ENCODE results near the gene MAP2K7.
"Not testable (repeated sequence)": the region's sequence is repeated elsewhere in the genome, so short reads cannot be mapped to it uniquely, and the experiment has no call there.

Gene MAP2K7

DNA sequence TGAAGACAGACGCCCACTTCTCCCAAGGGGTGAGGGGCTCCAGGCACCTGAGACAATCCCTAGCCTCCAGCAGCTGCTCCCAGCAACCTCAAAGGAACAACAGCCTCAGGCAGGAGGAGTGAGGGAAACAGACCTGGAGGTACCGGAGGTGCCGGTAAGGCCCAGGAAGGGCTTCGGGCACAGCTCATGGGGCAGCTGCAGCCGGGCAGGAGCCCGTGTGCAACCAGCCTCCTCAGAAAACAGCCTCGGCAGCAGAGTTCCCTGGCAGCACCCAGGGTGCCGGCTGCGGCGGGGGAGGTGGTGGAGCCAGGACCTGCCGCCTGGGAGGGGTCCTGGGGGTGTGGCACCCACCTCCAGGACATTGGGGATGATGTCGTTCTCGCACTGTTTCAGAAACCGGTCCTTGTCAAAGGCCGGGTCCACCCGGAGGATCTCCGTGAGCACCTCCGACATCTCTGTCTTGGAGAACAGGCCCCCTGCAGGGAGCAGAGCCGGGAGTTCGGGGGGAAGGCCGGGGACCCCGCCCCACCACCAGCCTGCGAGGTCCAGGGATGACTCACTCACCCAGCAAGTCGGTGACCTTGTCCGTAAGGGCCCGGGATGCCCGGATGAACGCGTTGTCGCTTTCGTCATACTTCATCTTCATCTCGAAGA, 28.7 kb downstream of the MAP2K7 start:
- no peak for DNase-seq

DNA sequence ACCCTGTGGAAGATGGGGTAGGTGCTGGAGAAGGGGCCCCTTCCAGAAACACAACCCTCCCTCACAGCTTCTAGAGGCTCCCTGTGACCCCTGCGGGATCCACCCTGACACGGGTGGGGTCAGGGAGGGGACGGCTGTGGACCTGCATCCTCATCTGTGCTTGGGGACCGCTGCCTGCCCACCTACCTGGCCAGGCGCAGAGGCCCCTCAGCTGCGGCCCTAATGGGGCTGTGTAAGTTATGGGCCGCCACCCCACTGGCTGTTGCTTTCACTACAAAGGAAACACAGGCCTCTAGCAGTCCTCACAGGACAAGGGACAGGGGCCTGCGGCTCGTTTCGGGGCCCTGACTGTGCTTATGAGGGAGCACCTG, 29.2 kb downstream of the MAP2K7 start:
- DNase-seq, result no peak

DNA sequence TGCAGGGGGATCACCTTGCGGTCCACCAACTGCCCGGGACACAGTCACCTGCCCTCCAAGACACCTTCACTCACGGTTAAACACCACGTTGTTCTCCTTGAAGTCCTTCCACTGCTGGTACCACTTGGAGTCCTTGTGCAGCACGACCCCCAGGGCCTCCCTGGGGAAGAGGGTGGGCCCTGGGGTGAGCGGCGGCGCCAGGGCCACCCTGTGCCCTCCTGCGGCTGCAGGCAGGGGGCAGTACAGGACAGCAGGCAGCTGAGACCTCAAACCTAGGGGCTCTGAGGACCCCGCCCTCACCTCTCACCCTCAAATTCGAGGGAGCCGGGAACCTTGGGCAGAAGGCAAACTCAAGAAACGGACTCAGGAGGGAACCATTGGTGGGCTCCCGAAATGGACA, 29.7 kb downstream of the MAP2K7 start:
- DNase-seq, result no peak

DNA sequence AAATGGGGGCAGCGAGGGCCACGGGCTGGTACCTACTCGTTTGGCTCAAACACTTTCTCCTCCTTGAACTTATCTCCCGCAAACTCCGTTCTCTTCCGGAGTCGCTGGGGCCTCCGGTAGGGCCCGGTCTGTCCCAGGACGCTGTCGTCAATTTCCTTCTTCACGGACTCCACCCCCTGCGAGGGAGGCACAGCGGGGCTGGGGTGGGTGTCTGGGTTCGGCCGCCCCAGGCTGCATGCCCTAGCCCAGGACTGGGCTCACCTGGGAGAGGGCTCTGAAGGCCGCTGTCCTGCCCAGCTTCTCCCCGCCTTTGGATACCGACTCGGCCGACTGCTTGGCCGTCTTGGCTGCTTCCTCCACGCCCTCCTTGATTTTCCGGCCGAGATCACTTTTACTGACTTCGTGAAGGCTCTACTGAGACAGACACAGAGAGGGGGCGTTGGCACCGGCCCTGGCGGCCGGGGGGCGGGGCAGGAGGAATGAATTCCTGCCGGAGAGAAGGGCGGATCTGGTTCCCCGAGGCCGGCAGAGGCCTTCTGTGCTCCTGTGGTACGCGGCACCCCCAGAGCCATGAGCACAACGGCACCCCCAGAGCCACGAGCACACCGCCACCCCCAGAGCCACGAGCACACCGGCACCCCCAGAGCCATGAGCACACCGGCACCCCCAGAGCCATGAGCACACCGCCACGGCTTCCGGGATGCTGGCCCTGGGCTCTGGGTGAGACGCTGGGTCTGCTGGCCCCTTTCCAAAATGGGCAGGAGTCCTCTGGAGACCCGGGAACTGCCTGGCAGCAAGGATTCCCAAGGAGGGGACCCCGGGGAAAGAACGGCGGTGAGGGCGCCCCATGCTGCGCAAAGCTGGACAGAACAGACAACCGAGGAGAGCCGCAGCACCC, 30.4 kb downstream of the MAP2K7 start:
- no peak for DNase-seq

DNA sequence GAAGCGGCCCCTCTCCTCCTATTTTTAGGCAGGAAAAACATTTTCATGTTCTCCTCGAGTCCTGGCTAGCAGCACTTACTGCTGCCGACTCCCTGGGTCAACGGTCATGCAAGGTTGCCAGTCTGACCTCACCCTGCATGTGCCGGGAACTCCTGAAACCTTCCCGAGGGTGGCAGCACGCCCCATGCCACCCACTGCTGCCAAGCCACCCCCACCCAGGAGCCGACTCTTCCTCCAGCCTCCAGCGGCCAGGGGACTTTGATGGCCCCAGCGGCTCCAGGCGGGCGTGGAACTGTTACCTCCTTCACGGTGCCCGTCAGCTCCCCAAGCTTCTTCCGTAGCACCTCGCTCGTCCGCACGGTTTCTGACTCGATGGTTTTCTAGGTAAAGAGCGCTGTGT, 31.1 kb downstream of the MAP2K7 start:
- no peak for DNase-seq

DNA sequence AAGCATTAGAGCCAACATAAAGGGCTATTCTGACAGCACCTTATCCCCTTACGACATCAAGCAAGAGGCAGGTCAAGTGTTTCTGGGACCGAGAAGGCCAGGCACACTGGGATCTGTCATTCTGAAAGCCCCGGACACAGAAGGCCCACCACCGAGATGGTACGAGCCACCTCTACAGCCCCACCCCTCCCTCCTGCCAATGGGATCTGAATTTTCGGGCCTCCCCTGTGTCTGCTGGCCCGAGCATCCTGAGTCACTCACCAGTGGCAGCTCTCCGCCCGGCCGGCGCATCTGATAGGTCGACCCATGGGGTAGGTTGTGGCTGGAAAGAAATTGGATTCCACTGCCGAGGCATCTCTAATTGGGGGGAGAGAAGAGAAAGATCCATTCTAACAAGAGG, 37.2 kb downstream of the MAP2K7 start:
- DNase-seq, result no peak

DNA sequence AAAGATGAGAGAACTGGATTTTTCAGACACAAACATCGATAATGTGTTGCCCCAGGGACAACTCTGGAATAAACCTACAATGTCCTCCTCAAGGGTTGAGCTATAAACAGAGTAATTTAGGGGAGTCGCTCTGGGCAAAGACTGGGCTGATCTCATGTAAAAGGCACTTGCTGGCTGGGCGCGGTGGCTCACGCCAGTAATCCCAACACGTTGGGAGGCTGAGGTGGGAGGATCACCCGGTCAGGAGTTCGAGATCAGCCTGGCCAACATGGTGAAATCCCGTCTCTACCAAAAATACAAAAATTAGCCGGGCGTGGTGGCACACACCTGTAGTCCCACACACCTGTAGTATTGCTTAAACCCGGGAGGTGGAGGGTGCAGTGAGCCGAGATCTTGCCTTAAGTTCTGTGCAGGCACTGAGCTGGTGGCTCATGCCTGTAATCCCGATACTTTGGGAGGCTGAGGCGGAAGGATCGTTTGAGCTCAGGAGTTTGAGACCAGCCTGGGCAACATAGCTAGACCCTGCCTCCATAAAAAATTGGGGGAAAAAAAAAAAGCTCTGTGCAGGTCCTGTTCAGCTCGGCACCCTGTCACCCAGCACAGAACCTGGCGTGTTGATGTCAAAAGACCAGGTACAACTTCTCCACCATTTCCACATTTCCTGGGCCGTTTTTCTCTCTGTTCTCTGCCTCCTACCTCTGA, 38.4 kb downstream of the MAP2K7 start:
- no peak for DNase-seq

DNA sequence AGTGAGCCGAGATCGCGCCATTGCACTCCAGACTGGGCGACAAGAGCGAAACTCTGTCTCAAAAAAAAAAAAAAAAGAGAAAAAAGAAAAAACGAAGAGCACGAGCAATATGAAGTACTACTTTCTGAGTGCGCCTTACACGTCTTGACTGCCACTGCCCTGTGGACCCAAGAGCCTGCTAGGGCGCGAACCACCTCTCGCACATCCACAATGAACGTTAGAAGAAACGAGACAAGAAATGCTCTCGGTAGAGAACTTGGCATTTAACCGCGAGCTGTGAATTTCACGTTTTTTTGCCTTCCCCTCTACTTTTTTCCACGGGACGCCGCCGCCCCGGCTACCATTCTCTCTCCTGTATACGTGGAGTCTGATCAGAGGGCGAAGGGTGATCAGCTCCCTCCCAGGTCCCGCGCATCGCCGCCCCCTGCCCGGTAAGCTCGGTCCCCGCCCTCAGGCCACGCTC, 39.3 kb downstream of the MAP2K7 start:
- no peak for DNase-seq

DNA sequence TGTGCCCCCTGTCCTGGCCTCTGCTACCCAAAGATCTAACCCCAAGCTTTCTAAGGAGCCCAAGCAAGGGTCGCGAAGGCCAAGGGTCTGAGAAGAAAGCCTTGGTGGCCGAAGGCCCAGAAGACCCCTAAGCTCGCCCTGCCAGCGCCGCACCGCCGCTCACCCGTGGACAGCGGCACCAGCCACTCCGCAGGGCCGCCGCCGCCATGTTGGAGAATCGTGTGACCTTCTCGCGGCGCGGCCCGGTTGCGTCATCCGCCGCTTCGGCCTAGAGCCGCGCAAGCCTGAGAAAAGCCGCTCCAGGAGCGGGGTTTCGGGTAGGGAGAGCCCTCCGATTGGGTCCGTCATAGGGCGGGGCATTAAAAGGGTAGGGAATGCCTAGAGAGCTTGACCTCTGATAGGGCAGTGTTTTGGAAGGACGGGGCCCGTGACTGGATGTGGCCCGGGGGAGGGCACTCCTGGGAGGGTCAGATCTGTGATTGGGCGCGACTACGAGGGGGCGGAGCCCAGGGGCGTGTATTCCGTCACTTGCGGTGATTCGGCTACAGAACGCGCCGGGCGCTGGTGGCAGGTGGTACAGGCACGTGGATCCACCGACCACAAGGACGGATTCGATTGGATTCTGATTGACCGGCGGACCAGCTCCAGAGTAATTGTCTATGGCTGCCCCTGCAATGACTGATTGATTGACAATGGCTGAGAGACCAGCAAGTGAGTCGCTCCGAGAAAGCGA, 39.9 kb downstream of the MAP2K7 start, which contains the start of gene TIMM44:
Gene TIMM44 (minus strand): TSS at position 223 of the 733 bp plus-strand sequence. CDS start 15 bp downstream, at position 208.
- no peak for DNase-seq

DNA sequence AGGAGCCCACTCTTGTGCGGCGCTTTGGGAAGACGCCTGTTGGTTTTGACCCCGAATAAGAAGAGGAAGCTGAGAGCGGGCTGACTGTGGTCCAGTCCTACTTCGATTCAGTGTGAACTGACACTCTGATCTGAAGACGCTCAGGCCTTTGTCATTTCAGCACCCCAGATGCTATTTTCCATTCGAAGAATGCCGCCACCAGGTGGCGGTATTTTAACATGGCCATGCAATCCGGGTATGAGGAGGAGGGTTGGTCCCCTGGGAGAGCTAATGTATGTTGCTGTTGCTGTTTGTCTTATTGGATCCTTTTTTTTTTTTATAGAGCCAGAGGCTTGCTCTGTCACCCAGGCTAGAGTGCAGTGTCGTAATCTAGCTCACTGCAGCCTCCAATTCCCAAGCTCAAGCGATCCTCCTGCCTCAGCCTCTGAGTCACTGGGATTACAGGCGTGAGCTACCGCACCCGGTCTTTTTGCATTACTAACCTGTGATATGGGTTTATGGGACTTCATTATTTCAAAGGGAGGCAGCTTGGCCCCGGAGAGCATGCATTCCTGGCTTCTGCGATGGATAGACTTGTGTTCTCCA, 40.6 kb downstream of the MAP2K7 start:
- DNase-seq, result no peak

DNA sequence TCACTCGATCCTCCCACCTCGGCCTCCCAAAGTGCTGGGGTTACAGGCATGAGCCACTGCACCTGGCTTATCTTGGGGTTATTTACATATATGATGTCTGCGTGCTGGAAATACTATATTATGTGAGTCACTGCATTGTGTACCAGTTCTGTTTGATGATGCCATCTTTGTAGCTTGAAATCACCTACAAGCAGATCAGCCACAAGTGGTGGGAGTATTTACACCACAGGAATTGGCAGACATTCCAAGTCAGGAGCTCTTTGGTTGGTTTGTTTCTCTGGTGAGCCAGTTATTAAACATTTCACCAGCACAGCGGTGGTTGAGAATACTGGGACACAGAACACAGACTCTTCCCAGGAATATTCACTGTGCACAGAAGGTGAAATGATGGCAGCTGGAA, 44.3 kb downstream of the MAP2K7 start:
- no peak for DNase-seq

DNA sequence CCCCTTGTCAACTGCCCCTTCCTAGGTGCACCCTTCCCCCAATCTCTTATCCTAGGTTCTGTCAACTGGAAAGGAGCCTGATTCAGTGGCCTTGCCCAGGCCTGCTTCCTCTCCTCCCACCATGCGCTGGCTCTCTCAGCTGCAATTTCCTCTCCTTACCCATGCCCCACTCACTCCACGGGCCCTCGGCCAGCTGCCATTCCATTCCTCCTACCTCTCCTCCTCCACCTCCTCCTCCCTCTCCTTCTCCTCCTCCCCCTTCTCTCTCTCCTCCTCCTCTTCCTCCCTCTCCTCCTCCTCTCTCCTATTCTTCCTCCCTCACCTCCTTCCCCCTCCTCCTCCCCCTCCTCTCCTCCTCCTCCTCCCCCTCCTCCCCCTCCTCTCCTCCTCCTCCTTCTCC, 49.4 kb downstream of the MAP2K7 start:
- DNase-seq, result no peak

DNA sequence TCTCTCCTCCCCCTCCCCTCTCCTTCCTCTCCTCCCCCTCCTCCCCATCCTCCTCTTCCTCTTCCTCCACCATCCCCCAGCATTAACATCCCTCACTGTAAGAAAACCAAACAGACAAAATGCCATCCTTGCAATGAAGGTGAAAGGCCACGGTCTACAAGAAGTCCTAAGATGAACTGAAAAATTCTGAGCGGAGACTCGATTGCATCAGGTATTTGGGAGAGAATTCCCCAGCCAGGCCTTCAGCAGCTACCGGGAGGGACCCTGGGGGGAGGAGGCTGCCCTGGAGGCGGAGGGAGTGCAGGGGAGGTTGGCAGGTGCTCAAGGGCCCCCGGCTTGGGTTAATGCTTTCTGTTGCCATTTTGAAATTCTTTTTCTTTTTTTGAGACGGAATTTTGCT, 49.9 kb downstream of the MAP2K7 start:
- DNase-seq, result no peak

DNA sequence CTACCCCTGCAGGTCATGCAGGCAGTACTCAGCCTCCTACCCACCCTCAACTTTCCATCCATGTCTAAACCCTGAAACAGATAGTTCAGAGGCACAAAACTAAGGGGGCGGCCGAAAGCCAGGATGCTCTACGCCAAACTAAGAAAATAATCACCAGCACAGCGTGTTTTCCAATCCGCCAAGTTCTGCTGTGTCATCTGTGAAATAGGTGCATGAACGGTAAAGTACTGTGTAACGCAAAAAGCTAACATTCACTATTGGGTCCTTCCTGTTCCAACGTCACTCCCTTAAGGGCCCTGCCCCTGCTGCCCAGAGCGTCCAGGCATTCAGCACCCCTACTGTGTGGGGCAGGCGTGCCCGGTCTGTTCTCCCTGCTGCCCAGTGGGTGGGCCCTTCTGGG, 52.0 kb downstream of the MAP2K7 start:
- DNase-seq, result no peak

DNA sequence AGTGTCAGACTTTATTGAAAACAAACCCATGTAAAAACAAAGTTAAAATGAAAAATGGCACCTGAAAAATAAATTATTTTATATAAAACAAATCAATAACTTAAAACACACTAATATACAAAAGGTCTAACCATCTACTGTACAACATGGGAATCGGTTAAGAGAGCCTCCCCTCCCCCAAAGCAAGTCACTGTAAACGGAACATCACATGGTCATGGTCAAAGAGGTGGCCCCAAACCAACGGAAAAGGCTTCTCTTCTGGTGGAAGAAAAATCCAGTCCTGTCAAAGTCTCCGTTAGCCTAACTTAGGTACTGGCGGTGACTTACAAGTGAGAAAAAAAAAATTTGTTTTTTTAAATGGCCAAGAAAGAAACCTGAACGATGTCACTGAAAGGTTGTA, 55.5 kb downstream of the MAP2K7 start:
- DNase-seq, result no peak

DNA sequence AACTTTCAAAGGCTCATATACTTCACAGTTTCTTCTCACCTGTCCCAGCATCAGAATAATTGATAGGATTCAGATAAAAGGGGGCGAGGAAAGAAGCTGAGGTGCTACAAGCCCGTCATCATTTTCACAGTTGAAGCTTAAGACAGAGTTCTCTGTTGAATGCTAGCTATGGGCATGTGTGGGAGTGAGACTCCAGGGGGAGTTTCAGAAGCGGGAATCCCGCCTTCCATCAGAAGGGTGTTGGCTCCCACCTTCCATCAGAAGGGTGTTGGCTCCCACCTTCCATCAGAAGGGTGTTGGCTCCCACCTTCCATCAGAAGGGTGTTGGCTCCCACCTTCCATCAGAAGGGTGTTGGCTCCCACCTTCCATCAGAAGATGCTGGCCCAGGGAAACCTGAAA, 57.4 kb downstream of the MAP2K7 start:
- DNase-seq, result not testable (repeated sequence)

DNA sequence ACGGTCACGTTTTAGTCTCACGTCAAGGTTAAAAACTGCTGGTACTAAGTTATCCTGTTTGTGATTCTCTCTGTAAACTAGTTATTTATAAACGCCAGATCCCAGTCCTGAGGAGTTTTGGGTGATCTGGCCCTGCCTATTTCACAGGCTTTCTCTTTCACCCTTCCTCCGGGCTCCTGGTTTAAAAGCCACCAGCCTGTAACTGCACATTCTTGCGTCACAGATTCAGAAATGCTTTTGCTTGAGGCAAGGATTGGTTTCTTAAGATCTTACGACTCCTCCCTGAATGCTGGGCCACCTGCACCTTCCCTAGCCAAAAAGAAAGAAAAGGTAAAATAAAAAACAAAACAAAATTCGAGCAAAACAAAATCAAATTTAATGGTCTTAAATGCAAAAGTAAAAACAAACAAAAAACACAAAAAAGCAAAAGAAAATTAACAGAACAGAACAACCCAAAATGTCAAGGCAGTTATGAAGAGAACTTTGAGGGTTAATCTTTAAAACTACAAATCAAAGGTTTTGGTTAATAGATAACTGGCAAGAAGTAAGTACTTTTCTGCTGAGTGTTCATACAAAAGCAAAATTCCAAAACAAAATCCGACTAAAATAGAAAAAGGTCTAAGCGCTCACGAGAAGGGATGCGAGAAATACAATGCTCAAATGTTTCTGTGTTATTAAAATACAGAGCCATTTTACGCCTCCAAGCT, 58.4 kb downstream of the MAP2K7 start:
- DNase-seq, result no peak

DNA sequence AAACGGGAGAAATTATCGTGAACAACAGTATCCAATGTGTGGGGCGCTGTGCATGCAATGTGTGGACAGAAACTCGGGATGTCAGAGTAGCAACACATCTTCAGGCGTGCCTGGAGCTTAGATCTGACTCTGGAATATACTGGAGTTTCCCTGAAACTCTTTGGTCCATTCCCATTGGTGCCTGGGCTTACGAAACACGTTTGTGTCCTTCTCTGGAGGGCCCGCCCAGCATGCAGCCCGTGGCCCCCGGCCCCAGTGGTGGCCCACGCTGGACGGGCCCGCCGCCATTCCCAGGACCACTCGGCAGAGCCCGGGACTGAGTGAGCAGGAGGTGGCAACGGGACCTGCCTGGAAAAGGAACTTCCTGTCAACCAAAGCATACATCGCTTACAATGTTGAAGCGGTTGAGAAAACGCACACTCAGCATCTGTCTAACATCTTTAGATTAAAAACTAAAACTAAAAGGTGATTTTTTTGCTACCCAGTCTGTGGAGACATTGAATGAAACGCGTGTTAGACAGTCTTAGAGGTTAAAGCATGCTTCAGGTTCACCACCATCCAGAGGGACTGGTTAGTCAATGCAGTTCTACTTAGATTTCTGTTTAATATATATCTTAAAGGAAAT, 59.1 kb downstream of the MAP2K7 start:
- no peak for DNase-seq

DNA sequence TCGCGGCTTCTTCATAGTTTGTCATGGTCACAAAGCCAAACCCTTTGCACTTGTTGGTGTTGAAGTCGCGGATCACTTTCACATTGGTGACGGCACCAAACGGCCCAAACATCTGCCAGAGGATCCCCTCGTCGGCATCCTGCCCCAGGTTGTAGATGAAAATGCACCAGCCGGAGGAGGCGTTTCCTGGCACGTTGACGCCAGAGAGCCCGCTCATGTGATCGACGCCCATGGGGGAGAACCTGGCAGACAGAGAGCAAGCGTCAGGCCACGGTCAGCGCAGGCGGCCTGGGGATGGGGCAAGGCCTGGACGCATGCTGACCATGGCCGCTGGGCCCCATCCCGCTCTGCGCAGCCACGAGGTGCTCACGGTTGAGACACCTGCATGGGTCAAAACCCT, 59.9 kb downstream of the MAP2K7 start:
- DNase-seq, result no peak

All from cortex of kidney (tissue), 1 donor.